ENCODE data around the gene COL4A2.

DNA sequence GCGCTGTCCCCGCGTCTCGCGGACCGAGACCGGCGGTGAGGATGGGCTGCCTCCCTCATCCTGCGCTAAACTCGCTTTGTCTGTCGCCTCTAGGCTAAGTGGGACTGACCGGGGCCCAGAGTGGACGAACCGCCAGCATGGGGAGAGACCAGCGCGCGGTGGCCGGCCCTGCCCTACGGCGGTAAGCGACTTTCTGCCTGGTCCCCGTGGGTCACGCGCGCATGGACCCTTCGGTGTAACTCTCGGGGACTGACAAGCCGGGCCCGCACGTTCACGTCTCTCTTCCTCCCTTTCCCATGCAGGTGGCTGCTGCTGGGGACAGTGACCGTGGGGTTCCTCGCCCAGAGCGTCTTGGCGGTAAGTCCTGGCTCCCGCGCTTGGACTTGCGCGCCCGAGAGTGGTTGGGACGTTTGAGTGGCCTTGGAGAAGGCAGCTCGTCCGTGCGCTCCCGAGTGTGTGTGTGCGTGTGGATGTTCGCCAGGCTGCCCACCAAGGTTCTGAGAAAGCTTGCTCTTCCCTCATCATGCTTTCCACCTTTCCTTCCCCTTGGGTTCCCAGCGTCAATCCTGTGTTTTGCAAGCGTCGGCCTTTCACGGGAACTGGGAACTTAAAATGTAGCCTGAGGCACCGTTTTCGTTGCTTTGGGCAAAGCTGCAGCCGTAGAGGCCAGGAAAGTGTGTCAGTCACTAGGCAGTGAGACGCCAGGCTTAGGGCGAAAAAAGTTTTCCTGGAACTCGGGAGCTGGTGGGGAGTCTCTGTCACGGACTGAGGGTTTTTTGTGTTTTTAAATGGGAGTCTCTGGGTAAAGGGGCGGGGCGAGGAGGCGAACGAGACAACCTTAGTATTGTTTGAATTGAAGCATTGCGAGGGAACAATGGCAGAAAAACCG is 927 bp downstream of the COL4A2 start:
- TF ChIP-seq, protein P1, sequence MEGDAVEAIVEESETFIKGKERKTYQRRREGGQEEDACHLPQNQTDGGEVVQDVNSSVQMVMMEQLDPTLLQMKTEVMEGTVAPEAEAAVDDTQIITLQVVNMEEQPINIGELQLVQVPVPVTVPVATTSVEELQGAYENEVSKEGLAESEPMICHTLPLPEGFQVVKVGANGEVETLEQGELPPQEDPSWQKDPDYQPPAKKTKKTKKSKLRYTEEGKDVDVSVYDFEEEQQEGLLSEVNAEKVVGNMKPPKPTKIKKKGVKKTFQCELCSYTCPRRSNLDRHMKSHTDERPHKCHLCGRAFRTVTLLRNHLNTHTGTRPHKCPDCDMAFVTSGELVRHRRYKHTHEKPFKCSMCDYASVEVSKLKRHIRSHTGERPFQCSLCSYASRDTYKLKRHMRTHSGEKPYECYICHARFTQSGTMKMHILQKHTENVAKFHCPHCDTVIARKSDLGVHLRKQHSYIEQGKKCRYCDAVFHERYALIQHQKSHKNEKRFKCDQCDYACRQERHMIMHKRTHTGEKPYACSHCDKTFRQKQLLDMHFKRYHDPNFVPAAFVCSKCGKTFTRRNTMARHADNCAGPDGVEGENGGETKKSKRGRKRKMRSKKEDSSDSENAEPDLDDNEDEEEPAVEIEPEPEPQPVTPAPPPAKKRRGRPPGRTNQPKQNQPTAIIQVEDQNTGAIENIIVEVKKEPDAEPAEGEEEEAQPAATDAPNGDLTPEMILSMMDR (IDR thresholded peaks at IDR 0.05) = no peak
- TF ChIP-seq POLR2A (IDR thresholded peaks at IDR 0.05) = no peak
